Middle frontal gyrus (tissue), 1 donor: ENCODE measurements around the gene CUTC.

Experiments used
- DNase-seq: peaks from one replicate; pipeline ENCODE4 v3.0.0-alpha.2; 2015; ENCODE audit warnings: low spot score; ENCODE audit errors: extremely low spot score

Gene CUTC

GRCh38 chr10:99782447-99783286 is 50.6 kb downstream of the CUTC start, which contains the start of gene ABCC2:
ABCC2 (plus strand) TSS chr10:99782640; CDS start chr10:99782845, 205 bp downstream.
- no peak for DNase-seq

- no peak for DNase-seq
Measured at GRCh38 chr10:99784016-99784726, 52.1 kb downstream of the CUTC start.

GRCh38 chr10:99784727-99785441 is 52.9 kb downstream of the CUTC start:
- no peak for DNase-seq

GRCh38 chr10:99785646-99786045 is 53.6 kb downstream of the CUTC start:
- no peak for DNase-seq

- DNase-seq = no peak
Measured at GRCh38 chr10:99787311-99787710, 55.3 kb downstream of the CUTC start.

- no peak for DNase-seq
Measured at GRCh38 chr10:99787782-99788445, 55.9 kb downstream of the CUTC start.

- no peak for DNase-seq
Measured at GRCh38 chr10:99788598-99789256, 56.7 kb downstream of the CUTC start.

GRCh38 chr10:99791831-99792230 is 59.8 kb downstream of the CUTC start:
- DNase-seq = no peak

GRCh38 chr10:99793819-99794218 is 61.8 kb downstream of the CUTC start:
- DNase-seq = no peak

- no peak for DNase-seq
Measured at GRCh38 chr10:99796928-99797327, 64.9 kb downstream of the CUTC start.

GRCh38 chr10:99798031-99798430 is 66.0 kb downstream of the CUTC start:
- no peak for DNase-seq

- no peak for DNase-seq
Measured at GRCh38 chr10:99798920-99799319, 66.9 kb downstream of the CUTC start.

GRCh38 chr10:99799613-99800012 is 67.6 kb downstream of the CUTC start:
- DNase-seq = no peak

GRCh38 chr10:99804471-99804870 is 72.4 kb downstream of the CUTC start:
- no peak for DNase-seq

- no peak for DNase-seq
Measured at GRCh38 chr10:99805190-99805589, 73.2 kb downstream of the CUTC start.
